Keratinocyte (primary cell): ENCODE data around the gene TMEM190. TPM values are rescaled to one million over a fixed set of nuclear protein-coding genes. Genes with fewer than 3 reads are reported as not detected.

Experiments used
- DNase-seq: peaks from one replicate; pipeline ENCODE4 v3.0.0-alpha.2; 2011; ENCODE audit warnings: low read depth, missing footprints, low spot score
- FAIRE-seq: peaks from 2 replicates; lab custom pipeline; 2011; peaks lifted over from hg19 to GRCh38; lab: Jason Lieb, UNC
- H2AFZ ChIP-seq: 2 replicates; pipeline ENCODE4 v1.6.0; 2012; ENCODE audit warnings: low read length, control low read depth, inconsistent platforms; ENCODE audit not compliant: control insufficient read depth
- H3K27ac ChIP-seq: 2 replicates; pipeline ENCODE4 v1.5.1; 2011; ENCODE audit warnings: low read length; ENCODE audit not compliant: control insufficient read depth, insufficient read depth
- H3K27me3 ChIP-seq: 3 replicates; pipeline ENCODE4 v1.6.0; 2011; ENCODE audit warnings: low read length; ENCODE audit not compliant: control insufficient read depth, insufficient read depth; ENCODE audit errors: extremely low read depth
- H3K36me3 ChIP-seq, 2 experiments: 2 replicates in 1 of 2; 3 replicates in 1 of 2; pipeline ENCODE4 v1.5.1; 2011; ENCODE audit warnings: low read length in 2 of 2, mild to moderate bottlenecking in 1 of 2; ENCODE audit not compliant: control insufficient read depth in 2 of 2, insufficient read depth in 2 of 2; ENCODE audit errors: extremely low read depth in 1 of 2
- H3K4me1 ChIP-seq: 3 replicates; pipeline ENCODE4 v1.5.1; 2011; ENCODE audit warnings: low read length; ENCODE audit not compliant: control insufficient read depth, insufficient read depth; ENCODE audit errors: extremely low read depth
- H3K4me2 ChIP-seq: 3 replicates; pipeline ENCODE4 v1.6.0; 2011; ENCODE audit warnings: low read depth, low read length; ENCODE audit not compliant: control insufficient read depth, insufficient read depth; ENCODE audit errors: extremely low read depth
- H3K4me3 ChIP-seq, 3 experiments: fragments of 200-600 bp in 1 of 3; sonication (generic) in 1 of 3; 2 replicates in 2 of 3; 3 replicates in 1 of 3; pipeline ENCODE4 v1.5.1; 2011 to 2016; ENCODE audit warnings: low read length in 3 of 3, mild to moderate bottlenecking in 3 of 3, control low read depth in 2 of 3, inconsistent platforms in 1 of 3, low read depth in 1 of 3, mixed read lengths in 1 of 3, mixed run types in 1 of 3, moderate library complexity in 1 of 3; ENCODE audit not compliant: control insufficient read depth in 2 of 3, insufficient read depth in 2 of 3; ENCODE audit errors: extremely low read depth in 1 of 3
- H3K79me2 ChIP-seq: 2 replicates; pipeline ENCODE4 v1.6.0; 2012; ENCODE audit warnings: low read length; ENCODE audit not compliant: control insufficient read depth, insufficient read depth
- H3K9ac ChIP-seq: 3 replicates; pipeline ENCODE4 v1.6.0; 2011; ENCODE audit warnings: low read length; ENCODE audit not compliant: control insufficient read depth, insufficient read depth; ENCODE audit errors: extremely low read depth
- H3K9me1 ChIP-seq: 3 replicates; pipeline ENCODE4 v1.6.0; 2011; ENCODE audit warnings: low read length; ENCODE audit not compliant: control insufficient read depth, insufficient read depth; ENCODE audit errors: extremely low read depth
- H3K9me3 ChIP-seq: 2 replicates; pipeline ENCODE4 v1.5.1; 2012; ENCODE audit warnings: low read depth, low read length; ENCODE audit not compliant: control insufficient read depth
- H4K20me1 ChIP-seq: 3 replicates; pipeline ENCODE4 v1.6.0; 2011; ENCODE audit warnings: low read length; ENCODE audit not compliant: control insufficient read depth, insufficient read depth; ENCODE audit errors: extremely low read depth
- EZH2 ChIP-seq: IDR thresholded peaks from one replicate; pipeline ENCODE4 v1.6.1; 2012; ENCODE audit warnings: inconsistent platforms, mild to moderate bottlenecking, low read length, moderate library complexity
- dilution Hi-C: fragments of 300-500 bp; cut with MboI; formaldehyde crosslinking; loops from one replicate; pipeline ENCODE4 v1.7.0; 2020; ENCODE audit warnings: low sequenced_read_pairs; ENCODE audit not compliant: extremely low pct_ligation_motif_present
- polyA plus RNA-seq, 5 experiments: library from polyadenylated mRNA; depleted of rRNA in 3 of 5; stranded (reverse) in 3 of 5; stranded (forward) in 1 of 5; unstranded in 1 of 5; fragments of >200 nt; gene quantifications; 1 replicate in 1 of 5; 2 replicates in 3 of 5; 3 replicates in 1 of 5; pipeline versions ENCODE4 v1.2.1 to v1.2.3, GENCODE V29; 2011 to 2012; ENCODE audit warnings: missing spikeins in 2 of 5, low read depth in 1 of 5, low replicate concordance in 1 of 5
- TF ChIP-seq, protein P1 (sequence below), 3 experiments: IDR thresholded peaks in 1 of 3; conservative IDR thresholded peaks in 1 of 3; optimal IDR thresholded peaks in 1 of 3; 2 replicates in 2 of 3; 3 replicates in 1 of 3; pipeline versions ENCODE3 to v1.5.1; 2011; ENCODE audit warnings: low read length in 3 of 3, mild to moderate bottlenecking in 3 of 3, moderate library complexity in 2 of 3, control low read depth in 1 of 3, inconsistent platforms in 1 of 3; ENCODE audit not compliant: insufficient read depth in 2 of 3; ENCODE audit errors: extremely low read depth in 1 of 3

TMEM190 gene
- polyA plus RNA-seq, 1 donor (not counting 4 experiments of a cell fraction or from before 2014, with no cell fraction given) = not detected

DNA sequence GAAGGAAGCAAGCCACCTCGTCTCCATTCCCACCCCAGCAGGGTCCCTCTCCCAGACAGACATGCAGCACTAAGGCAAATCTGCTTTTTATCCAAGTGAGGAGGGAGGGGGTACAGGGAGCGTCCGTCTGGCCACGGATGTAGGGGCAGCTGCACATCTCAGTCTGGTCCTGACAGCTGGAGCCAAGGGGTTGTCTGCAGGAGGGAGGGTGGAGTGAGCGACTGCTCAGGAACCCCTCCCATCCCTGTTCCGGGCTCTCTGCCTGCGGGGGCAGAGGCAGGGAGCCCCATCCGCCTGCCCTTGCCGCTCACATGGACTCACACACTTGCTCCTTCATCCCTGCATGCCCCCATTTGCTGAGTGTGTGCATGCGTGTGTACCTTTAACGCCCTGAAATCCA is 2.5 kb downstream of the TMEM190 start:
- no peak overlapping the region for H3K9ac ChIP-seq
- H3K9me1 ChIP-seq = no peaks in the 10 kb centered on the region
- no peaks in the 10 kb centered on the region for H4K20me1 ChIP-seq
- TF ChIP-seq, protein P1, sequence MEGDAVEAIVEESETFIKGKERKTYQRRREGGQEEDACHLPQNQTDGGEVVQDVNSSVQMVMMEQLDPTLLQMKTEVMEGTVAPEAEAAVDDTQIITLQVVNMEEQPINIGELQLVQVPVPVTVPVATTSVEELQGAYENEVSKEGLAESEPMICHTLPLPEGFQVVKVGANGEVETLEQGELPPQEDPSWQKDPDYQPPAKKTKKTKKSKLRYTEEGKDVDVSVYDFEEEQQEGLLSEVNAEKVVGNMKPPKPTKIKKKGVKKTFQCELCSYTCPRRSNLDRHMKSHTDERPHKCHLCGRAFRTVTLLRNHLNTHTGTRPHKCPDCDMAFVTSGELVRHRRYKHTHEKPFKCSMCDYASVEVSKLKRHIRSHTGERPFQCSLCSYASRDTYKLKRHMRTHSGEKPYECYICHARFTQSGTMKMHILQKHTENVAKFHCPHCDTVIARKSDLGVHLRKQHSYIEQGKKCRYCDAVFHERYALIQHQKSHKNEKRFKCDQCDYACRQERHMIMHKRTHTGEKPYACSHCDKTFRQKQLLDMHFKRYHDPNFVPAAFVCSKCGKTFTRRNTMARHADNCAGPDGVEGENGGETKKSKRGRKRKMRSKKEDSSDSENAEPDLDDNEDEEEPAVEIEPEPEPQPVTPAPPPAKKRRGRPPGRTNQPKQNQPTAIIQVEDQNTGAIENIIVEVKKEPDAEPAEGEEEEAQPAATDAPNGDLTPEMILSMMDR (optimal IDR thresholded peaks at IDR 0.05 in 1 of 3, IDR thresholded peaks at IDR 0.05 in 1 of 3, conservative IDR thresholded peaks at IDR 0.05 in 1 of 3; ENCODE audit: extremely low read depth in 1 of 3, insufficient read depth in 2 of 3, low read length in 3 of 3) = no peak
- no peak for TF ChIP-seq EZH2
- H3K79me2 ChIP-seq = peaks cover 5% of the 10 kb centered on the region
- H3K27me3 ChIP-seq = peaks cover under 1% of the 10 kb centered on the region
- no peak overlapping the region for H3K27ac ChIP-seq
- no peak overlapping the region for H2AFZ ChIP-seq
- no peak for FAIRE-seq
- dilution Hi-C loops = no loop called here
- peaks cover under 1% of the 10 kb centered on the region for H3K4me1 ChIP-seq
- no peak overlapping the region for H3K4me2 ChIP-seq
- no peaks in the 10 kb centered on the region for H3K9me3 ChIP-seq
- no peak overlapping the region for H3K4me3 ChIP-seq
- no peak for DNase-seq
- peaks cover 0 to 5% of the 10 kb centered on the region in 2 experiments for H3K36me3 ChIP-seq

DNA sequence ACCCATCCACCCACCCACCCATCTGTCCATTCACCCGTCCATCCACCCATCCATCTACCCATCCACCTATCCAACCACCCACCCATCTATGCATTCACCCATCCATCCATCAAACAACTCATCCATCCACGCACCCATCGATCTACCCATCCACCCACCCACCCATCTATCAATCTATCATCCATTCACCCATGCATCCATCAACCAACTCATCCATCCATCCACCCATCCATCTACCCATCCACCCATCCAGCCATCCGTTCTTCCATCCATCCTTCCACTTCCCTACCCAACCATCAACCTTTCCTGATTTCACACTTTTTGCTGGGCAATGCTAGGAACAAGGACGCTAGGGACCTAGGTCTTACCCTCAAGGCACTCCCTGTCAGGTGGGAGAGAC is 5.4 kb downstream of the TMEM190 start:
- no peak for FAIRE-seq
- no peaks in the 10 kb centered on the region for H3K9me3 ChIP-seq
- H3K27me3 ChIP-seq = no peaks in the 10 kb centered on the region
- dilution Hi-C loops = no loop called here
- TF ChIP-seq EZH2 = no peak
- TF ChIP-seq, protein P1 (optimal IDR thresholded peaks at IDR 0.05 in 1 of 3, IDR thresholded peaks at IDR 0.05 in 1 of 3, conservative IDR thresholded peaks at IDR 0.05 in 1 of 3; ENCODE audit: extremely low read depth in 1 of 3, insufficient read depth in 2 of 3, low read length in 3 of 3) = no peak
- no peak for DNase-seq
- no peak overlapping the region for H3K4me3 ChIP-seq
- peaks cover 8% of the 10 kb centered on the region for H4K20me1 ChIP-seq
- H3K9me1 ChIP-seq = no peaks in the 10 kb centered on the region
- peaks cover 18% of the 10 kb centered on the region for H3K79me2 ChIP-seq
- H3K36me3 ChIP-seq = peaks cover 2 to 13% of the 10 kb centered on the region in 2 experiments
- peaks cover 9% of the 10 kb centered on the region for H3K4me1 ChIP-seq
- H3K4me2 ChIP-seq = no peak overlapping the region
- no peak overlapping the region for H2AFZ ChIP-seq
- no peak overlapping the region for H3K9ac ChIP-seq
- H3K27ac ChIP-seq = no peak overlapping the region
